ENCODE measurements around the gene TRAPPC3.

Gene TRAPPC3

GRCh38 chr1:36126005-36126716 is 23.1 kb downstream of the TRAPPC3 start:
- no peak for DNase-seq

GRCh38 chr1:36125129-36125991 is 23.9 kb downstream of the TRAPPC3 start, which contains the start of gene COL8A2:
TSS of gene COL8A2 (minus strand) at chr1:36125222. CDS start at chr1:36100242, 24,980 bp downstream.
- no peak for DNase-seq

- DNase-seq: no peak
These were observed 24.7 kb downstream of the TRAPPC3 start for GRCh38 chr1:36124404-36125128.

GRCh38 chr1:36123356-36123755 is 25.9 kb downstream of the TRAPPC3 start:
- no peak for DNase-seq

GRCh38 chr1:36122062-36123030 is 26.9 kb downstream of the TRAPPC3 start:
- DNase-seq: no peak

- DNase-seq: no peak
These were observed 29.8 kb downstream of the TRAPPC3 start for GRCh38 chr1:36119456-36119855.

- DNase-seq: no peak
These were observed 30.7 kb downstream of the TRAPPC3 start for GRCh38 chr1:36118447-36119204.

GRCh38 chr1:36116901-36117300 is 32.4 kb downstream of the TRAPPC3 start:
- DNase-seq: no peak

- no peak for DNase-seq
These were observed 33.4 kb downstream of the TRAPPC3 start for GRCh38 chr1:36115931-36116330.

GRCh38 chr1:36115200-36115669 is 34.1 kb downstream of the TRAPPC3 start:
- DNase-seq: no peak

- no peak for DNase-seq
These were observed 34.9 kb downstream of the TRAPPC3 start for GRCh38 chr1:36114371-36114770.

GRCh38 chr1:36112823-36113222 is 36.5 kb downstream of the TRAPPC3 start:
- DNase-seq: no peak

- DNase-seq: no peak
These were observed 38.1 kb downstream of the TRAPPC3 start for GRCh38 chr1:36111151-36111550.

GRCh38 chr1:36109041-36109679 is 40.1 kb downstream of the TRAPPC3 start:
- DNase-seq: no peak

- no peak for DNase-seq
These were observed 41.0 kb downstream of the TRAPPC3 start for GRCh38 chr1:36108314-36108713.

- no peak for DNase-seq
These were observed 41.9 kb downstream of the TRAPPC3 start for GRCh38 chr1:36107394-36107793.

GRCh38 chr1:36106269-36106668 is 43.0 kb downstream of the TRAPPC3 start:
- DNase-seq: no peak

- no peak for DNase-seq
These were observed 47.7 kb downstream of the TRAPPC3 start for GRCh38 chr1:36101546-36101945.

GRCh38 chr1:36100376-36100775 is 48.9 kb downstream of the TRAPPC3 start:
- DNase-seq: no peak

GRCh38 chr1:36099681-36100341 is 49.5 kb downstream of the TRAPPC3 start:
- DNase-seq: peak; percentile 49
